ENCODE measurements around the gene PRKRA.

DNA sequence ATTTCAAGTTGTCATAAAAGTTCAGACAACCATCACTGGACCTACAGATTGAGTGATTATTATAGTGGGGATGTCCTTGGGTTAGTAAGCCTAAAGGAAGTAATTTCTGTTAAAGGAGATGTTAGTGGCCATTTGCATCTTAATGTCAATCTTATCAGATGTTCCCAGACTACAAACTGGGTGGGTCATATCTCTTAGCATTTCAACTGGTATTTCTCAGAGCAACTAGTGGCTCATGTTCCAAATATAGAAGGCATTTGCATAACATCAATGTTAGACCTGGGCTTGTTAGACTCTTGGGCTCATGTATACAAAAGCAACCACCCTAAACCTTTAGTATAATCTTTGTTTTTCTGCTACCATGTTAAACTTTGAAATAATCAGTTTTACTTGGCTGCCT lies 47.2 kb upstream of the PRKRA start:
- TF ChIP-seq, protein P1, sequence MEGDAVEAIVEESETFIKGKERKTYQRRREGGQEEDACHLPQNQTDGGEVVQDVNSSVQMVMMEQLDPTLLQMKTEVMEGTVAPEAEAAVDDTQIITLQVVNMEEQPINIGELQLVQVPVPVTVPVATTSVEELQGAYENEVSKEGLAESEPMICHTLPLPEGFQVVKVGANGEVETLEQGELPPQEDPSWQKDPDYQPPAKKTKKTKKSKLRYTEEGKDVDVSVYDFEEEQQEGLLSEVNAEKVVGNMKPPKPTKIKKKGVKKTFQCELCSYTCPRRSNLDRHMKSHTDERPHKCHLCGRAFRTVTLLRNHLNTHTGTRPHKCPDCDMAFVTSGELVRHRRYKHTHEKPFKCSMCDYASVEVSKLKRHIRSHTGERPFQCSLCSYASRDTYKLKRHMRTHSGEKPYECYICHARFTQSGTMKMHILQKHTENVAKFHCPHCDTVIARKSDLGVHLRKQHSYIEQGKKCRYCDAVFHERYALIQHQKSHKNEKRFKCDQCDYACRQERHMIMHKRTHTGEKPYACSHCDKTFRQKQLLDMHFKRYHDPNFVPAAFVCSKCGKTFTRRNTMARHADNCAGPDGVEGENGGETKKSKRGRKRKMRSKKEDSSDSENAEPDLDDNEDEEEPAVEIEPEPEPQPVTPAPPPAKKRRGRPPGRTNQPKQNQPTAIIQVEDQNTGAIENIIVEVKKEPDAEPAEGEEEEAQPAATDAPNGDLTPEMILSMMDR (IDR thresholded peaks at IDR 0.05), result no peak
- TF ChIP-seq EZH2 (IDR thresholded peaks at IDR 0.05), result no peak
- TF ChIP-seq EZH2phosphoT487 (IDR thresholded peaks at IDR 0.05), result no peak
